D341Med (cell line): ENCODE results near the gene NAP1L5.

ENCODE experiments used
- DNase-seq: peaks from one replicate; pipeline ENCODE4 v3.0.0; 2012; ENCODE audit warnings: low spot score

Gene NAP1L5

DNA sequence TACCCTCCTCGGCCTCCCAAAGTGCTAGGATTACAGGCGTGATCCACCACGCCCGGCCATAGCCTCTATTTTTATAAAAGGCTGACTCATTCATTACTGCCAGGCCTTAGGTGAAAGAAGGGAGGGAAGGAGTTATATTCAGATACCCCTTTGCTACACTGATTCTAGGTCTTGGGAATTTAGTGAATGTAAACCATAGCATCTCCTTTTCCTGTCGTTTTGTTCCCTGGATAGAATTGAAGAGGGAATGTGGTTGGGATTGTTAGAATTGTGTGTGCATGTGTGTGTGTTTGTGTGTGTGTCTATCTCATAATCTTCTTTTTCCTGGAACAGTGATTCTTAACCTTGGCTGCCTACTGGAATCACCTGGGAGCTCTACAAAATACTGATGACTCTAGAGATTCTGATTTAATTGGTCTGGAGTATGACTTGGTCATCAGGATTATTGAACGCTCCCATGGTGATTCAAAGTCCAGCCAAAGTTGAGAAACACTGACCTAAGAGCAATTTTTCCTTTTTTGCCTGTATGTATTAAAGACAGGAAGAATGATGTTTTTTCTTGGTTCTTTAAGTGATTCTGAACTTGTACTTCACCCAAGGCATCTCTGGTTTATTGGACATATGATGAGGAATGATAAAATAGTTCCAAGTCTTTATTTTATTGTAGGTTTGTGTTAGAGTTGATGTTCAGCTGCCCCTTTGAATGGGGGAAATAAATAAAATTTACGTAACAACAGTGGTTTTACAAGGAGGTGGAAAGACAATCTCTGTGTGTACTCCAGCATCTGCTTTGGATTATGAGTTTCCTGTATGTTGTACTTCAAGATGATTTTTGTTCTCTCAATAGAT is 37.0 kb downstream of the NAP1L5 start:
- DNase-seq, result no peak

DNA sequence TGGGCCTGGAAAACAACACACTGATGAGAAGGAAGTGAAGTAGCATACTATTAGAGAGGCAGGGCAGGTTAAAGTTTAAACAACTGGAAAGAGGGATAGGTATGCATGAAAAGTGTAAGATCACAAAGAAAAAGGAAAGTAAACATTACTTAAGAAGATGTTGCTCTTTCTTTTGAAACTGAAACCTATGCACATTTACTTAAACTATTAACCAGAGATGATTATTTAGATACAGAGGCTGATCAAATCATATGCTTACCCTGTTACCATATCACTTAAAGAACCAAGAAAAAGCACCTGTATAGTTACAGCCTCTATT is 37.8 kb downstream of the NAP1L5 start:
- no peak for DNase-seq

DNA sequence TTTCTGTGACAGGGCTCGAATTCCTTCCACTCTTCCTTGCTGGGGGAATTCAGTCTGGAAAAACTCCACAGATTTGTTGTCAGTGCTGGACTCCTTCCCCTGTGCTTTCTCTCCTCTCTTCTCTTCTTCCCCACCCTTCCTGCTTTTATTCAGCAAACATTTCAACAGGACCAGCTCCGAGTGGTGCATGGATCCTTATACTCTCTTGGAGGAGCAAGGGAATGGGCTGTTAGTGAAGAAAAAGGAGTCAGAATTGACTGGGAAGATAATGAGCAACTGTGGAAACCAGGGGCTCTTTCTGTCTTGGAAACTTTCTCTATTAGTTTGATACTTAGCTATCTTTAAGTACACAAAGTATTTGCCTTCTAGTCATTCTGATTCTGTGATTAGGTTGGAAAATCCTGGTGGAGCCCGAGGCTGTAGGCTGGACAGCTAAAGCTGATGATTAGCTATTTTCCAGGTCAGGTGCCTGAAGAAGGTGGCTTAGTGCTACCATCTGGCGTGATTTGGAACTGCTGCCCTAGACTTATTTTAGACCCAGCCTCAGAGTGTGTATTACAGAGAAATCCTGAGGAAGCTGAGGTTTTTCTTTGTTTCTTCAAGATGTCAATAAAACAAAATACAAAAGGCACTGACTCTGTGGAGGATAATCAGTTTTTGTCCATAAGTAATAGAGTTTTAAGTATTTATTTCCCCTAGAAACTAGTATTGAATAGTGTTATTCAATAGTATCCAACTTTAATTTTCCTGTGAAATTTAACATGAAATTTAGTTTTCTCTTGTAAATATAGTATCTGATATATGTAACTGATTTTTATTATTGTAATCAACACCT is 38.4 kb downstream of the NAP1L5 start:
- DNase-seq, result peak; percentile 80

DNA sequence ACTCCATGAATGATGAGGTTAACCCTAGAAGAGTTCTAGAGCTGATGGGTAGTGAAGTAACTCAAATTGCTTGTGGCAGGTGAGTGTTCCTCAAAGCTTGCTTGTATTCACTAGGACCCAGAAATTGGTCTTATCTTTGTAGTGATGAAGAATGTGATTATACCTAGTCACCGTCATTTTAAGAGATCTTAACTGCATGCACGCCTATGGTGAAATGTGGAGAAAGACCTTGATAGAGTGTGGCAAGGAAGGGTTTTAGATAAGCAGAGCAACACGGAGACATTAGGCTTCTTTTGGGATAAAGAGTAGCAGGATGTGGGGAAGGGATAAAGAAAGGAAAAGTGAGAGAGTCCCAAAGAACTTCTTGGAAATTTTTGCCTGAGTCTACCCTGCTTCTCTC is 42.4 kb downstream of the NAP1L5 start:
- no peak for DNase-seq

DNA sequence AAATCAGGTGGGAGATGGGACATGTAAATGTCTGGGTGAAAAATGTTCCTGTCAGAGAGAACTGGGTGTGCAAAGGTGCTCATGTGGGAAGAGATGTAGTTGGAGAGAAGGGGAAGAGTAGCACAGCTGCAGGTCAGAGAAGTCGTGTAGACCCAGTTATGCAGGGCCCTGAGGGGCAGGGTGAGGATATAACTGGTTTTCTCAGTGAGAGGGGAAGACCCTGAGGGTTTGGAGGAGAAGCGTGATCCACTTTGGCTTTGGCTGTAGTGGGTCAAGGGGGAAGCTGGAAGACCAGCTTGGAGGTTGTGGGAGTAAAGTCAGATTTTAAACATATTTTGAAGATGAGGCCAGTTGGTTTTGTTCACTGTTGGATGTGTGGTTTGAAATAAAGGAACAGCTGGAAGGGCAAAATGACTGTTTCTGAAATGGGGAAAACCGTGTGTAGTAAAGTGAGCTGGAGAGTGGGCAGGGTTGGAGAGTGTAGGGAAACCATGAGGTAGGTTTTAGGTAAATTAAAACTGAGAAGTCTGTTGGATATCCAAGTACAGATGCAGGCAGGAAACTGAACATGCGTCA is 44.2 kb downstream of the NAP1L5 start:
- DNase-seq, result no peak

DNA sequence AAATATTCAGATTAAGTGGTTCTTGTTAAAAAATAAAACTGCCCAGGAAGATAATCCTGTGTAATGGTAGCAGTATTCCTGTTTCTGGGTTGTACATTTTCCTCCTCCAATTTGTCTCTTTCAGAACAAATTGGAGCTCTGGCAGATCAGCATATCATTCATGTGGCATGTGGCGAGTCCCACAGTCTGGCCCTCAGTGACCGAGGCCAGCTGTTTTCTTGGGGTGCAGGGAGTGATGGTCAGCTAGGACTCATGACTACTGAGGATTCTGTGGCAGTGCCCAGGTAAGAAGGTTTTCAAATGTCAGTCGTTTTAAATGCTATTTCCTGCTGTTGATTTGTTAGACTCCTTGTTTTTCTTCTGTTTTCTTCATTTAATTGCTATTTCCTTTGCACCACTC is 47.9 kb downstream of the NAP1L5 start:
- no peak for DNase-seq

DNA sequence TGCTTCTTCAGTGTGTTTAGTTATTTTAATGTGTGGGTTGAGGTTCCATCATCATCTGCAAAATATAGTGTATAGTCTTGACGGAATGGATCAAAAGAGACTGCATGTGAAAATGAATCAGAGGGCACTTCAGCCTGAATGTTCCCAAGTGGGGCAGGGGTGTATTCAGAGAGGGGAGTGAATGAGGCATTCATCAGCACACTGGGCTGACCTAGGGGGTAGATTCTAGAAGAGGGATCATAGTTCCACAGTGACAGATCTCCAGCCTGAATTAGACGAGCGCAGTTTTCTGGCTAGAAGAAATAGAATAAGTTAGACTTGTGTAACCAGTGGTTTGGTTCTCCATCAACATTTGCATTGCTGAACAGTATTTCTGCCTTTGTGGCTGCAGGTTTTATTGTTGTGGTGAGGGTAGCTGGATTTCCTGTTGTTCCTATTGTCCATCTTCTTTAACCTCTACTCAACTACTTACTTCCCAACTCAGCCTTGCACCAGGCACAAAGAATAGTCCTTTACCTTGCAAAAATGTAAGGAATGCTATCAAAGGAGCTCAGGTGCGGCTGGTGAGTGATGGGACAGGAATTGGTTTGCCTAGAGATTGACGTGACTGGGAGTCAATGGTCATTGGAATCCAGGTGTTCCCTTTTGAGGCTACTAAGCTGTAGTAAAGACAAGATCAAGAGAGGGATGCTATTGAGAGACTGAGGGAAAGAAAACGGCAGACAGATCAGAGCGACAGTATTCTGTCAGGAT is 50.9 kb downstream of the NAP1L5 start:
- no peak for DNase-seq

DNA sequence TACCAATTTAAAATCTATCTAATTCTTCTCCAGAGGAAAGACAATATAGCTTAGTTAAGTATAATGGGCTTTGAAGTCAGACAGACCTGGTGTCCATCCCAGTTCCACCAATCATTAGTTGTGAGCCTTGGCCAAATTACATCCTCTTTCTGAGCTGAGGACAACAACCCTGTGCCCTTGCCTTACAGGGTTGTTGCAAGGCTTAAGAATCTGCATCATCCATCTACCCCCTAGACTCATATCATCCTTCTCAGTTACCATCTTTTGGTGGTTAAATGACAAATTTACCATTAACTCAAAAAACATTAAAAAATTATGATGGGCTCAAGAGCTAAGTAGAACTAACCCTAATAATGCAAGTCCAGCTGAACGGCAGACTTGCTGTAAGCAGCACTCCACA is 51.6 kb downstream of the NAP1L5 start:
- no peak for DNase-seq
